Measurements from ENCODE around the gene SESN1.
"Not testable (repeated sequence)": the region's sequence is repeated elsewhere in the genome, so short reads cannot be mapped to it uniquely, and the experiment has no call there.

The SESN1 gene

DNA sequence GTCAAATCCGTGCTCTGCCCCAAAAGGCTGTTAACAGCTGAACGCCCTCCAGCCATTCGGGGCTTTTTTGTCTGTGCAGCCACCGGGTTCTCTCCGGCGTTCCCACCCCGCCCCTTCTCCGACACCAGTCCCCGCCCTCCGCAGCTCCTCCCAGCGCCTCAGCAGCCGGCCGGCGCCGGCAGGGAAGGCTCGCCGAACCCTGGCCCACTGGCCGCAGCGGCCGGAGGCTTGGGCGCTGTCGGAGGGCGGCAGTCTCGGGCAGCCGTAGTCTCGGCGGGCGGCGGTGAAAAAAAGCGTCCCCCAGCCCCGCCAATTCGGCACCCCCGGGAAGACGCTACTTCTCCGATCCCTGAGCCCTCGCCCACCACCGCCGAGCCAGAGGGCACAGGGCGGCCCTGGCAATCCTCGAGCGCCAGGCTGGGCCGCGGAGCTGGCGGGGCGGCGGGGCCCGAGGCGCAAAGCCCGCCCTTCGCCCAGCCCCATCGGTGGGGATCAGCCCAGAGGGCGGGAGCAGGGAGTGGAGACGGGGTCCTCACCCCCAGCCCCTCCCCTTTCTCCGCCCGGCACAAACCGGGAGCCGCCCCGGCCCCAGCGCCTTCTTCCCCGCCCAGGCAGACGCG lies at the start of gene SESN1:
Gene SESN1, minus strand, starts transcription at position 431 of the 620 bp plus-strand sequence. CDS start 773 bp downstream, outside the sequence.
- peak; percentile 86 for DNase-seq

DNA sequence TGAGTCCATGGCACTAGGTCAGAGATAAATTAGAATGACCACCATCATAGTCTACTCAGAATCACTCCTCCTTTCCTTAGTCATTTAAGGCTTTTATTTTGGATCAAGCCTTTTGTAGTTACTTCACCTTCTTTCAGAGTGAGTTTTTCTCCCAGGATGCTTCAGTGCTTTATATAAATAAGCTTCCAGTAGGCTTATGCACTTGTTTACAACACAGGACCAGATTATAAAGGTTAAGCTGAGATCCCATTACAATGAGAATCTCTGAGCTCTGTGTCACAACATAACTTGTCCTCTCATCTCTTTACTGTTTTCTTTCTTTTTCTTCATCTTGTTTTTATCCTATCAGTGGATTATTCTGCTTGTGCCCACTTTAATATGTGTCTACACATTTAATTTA lies 48.5 kb upstream of the SESN1 start:
- no peak for DNase-seq

DNA sequence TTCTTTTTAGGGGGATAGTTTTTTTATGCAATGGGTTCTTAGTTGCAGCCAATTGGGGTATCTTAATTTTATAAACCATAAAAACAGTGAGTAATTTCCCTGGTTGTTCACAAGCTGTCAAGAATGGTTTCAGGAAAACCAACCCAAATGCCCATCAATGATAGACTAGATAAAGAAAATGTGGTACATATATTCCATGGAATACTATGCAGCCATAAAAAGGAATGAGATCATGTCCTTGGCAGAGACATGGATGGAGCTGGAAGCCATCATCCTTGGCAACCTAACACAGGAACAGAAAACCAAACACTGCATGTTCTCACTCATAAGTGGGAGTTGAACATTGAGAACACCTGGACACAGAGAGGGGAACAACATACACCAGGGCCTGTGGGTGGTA lies 47.4 kb upstream of the SESN1 start:
- DNase-seq = not testable (repeated sequence)

DNA sequence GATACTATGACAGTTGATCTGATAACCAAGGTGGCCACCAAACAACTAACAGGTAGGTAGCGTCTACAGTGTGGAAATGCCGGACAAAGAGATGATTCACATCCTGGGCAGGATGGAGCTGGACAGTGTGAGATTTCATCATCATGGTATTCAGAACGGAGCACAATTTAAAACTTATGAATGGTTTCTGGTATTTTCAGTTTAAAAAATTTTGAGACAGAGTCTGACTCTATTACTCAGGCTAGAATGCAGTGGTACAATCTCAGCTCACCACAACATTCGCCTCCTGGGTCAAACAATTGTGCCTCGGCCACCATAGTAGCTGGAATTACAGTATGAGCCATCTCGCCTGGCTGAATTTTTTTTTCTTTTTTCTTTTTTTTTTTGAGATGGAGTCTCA lies 44.5 kb upstream of the SESN1 start:
- DNase-seq = no peak

DNA sequence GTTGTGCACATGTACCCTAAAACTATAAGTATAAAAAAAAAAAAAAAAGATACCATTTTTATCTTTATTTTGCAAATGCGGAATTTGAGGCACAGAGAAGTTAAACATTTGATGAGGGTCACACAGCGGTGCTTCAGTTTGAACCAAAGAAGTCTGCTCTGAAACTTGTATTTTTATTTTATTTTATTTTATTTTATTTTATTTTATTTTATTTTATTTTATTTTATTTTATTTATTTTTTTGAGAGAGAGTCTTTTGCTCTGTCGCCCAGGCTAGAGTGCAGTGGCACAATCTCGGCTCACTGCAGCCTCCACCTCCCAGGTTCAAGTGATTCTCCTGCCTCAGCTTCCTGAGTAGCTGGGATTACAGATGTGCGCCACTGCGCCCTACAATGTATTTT lies 41.9 kb upstream of the SESN1 start:
- not testable (repeated sequence) for DNase-seq

DNA sequence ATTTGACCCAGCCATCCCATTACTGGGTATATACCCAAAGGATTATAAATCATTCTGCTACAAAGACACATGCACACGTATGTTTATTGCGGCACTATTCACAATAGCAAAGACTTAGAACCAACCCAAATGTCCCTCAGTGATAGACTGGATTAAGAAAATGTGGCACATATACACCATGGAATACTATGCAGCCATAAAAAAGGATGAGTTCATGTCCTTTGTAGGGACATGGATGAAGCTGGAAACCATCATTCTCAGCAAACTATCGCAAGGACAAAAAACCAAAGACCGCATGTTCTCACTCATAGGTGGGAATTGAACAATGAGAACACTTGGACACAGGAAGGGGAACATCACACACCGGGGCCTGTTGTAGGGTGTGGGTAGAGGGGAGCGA lies 41.4 kb upstream of the SESN1 start:
- not testable (repeated sequence) for DNase-seq

DNA sequence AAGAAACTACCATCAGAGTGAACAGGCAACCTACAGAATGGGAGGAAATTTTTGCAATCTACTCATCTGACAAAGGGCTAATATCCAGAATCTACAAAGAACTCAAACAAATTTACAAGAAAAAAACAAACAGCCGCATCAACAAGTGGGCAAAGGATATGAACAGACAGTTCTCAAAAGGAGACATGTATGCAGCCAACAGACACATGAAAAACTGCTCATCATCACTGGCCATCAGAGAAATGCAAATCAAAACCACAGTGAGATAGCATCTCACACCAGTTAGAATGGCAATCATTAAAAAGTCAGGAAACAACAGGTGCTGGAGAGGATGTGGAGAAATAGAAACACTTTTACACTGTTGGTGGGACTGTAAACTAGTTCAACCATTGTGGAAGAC lies 41.0 kb upstream of the SESN1 start:
- DNase-seq = not testable (repeated sequence)

DNA sequence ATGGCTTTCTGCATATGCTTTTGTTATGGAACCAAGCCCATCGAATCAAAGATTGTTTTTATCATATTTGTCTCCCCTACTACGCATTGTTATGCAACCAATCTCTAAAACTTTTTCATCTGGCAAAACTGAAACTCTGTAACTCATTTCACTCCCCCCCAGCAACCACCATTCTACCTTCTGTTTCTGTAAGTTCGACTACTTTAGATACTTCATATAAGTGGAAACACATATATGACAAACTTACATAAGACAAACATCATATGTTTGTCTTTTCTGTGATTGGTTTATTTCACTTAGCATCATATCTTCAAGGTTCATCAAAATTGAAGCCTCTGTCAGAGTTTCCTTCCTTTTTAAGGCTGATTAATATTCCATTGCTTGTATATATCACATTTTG lies 35.4 kb upstream of the SESN1 start:
- DNase-seq = no peak

DNA sequence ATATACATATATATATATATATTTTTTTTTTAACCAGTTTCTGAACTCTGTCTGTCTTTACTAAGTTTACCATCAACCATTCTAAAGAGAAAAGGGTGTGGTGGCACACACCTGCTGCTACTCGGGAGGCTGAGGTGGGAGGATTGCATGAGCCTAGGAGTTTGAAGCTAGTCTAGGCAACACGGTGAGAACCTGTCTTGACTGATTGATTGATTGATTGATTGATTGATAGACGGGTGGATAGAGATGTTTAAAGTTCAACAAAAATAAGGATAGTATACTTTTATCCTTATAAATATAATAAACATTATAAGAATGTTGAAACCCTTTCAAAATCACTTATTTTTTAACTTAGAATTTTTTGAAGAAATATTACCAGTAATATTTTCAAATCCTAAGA lies 30.9 kb upstream of the SESN1 start:
- DNase-seq = no peak

DNA sequence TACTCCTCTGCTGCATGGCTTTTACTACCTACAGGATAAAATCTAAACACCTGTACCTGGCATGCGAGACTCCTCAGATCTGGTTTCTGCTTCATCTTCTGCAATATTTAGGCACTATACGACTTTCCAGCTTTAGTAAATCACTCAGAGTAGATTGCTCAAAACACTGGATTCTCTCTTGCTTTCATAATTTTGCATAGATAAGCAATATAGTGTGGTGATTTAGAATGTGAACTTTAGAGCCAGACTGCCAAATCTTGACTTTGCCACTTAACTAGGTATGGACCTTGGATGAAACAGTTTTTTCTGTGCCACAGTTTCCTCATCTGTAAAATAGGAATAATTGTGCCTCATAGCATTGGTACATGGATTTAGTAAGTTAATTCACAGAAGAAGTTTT lies 29.6 kb upstream of the SESN1 start:
- DNase-seq = no peak

DNA sequence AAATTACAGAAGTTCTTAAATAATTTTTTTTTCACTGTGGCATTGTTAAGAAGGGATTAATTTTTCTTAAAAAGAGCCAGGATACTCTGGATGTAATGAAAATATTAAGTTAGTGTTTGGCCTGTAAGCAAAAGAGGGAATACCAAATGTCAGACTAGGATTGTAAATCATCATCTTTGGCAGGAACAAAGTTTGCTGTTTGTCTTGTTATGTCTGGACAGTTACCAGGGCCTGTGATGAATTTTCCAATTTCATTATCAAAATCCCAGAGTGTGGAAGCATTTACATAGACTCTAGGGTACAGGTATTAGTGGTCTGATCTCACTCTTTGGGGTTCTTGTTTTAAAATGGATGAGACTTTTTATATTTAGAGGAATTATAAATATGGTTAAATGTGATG lies 26.8 kb upstream of the SESN1 start:
- no peak for DNase-seq

DNA sequence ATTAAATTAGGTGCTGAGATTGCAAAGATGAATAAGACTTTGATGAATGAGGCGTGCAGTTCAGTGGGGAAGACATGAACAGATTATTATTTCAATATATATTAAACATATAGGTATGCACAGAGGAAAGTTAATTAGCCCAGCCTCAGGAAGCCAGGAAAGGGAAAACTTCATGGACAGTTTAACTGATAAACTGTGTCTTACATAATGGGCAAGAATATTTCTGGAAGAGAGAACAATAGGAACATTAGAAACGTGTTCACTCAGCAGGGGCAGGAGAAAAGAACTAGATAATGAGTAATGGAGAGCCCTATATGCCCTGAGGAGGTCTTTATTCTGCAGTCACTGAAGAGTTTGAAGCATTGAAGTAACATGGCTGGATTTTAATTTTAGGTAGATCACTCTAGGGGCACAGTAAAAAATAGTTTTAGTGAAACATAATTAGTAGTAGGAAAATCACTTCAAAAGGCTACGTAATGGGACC lies 24.3 kb upstream of the SESN1 start:
- no peak for DNase-seq

DNA sequence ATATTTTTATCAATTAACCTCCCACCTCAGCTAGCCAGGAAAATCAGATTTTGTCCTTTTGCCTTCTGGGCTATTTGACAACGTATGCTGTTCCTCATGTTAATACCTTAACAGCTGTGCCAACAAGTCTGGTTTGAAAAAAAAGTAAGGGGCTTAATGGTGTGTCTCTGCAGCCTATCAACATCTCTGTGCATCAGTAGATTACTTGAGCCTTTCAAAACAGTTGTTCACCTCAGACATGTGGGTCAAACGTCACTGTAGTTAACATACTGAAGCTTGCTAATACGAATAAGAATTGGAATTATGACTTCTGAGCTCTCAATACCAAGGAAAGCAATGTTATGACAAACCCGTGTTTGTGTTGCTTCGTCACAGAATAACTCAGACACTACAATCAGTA lies 23.7 kb upstream of the SESN1 start:
- no peak for DNase-seq

DNA sequence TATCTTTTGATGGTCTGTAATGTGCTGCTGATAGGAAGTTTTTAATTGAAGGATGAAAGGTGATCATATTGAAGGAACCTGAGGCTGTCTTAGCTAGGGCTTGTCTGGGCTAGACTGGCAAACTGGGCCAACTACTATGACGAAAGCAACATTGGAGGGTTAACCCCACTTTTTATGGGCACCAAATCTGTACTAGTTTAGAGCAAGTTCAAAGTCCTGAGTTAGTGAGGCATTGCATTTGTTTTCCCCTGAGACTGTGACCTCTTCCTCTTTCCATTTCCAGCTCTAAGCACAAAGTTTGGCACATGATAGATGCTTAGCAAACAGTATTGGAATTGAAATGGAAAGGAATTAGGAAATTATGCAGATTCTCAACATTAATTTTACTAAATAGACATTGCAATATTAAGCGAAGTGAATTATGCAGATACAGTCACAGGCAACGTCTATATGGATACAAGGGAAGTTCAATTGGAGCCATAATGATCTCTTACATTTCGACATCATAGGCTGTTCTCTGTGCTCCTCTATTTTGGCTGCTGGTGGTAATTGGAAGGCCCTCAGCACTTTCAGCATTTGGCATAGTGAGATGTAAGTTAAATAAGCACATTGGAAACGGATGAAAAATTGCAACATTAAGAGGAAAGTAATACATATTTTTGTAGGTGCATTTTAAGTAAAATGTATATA lies 22.8 kb upstream of the SESN1 start:
- DNase-seq = no peak

DNA sequence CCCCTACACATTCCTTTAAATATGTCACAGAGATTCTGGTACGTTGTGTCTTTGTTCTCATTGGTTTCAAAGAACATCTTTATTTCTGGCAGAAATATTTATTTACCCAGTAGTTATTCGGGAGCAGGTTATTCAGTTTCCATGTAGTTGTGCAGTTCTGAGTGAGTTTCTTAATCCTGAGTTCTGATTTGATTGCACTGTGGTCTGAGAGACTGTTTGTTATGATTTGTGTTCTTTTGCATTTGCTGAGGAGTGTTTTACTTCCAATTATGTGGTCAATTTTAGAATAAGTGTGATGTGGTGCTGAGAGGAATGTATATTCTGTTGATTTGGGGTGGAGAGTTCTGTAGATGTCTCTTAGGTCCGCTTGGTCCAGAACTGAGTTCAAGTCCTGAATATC lies 18.0 kb upstream of the SESN1 start:
- not testable (repeated sequence) for DNase-seq

DNA sequence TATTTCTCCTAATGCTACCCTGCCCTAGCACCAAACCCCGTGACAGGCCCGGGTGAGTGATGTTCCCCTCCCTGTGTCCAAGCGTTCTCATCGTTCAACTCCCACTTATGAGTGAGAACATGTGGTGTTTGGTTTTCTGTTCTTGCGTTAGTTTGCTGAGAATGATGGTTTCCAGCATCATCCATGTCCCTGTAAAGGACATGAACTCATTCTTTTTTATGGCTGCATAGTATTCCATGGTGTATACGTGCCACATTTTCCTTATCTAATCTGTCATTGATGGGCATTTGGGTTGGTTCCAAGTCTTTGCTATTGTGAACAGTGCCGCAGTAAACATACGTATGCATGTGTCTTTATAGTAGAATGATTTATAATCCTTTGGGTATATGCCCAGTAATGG lies 15.0 kb upstream of the SESN1 start:
- not testable (repeated sequence) for DNase-seq

DNA sequence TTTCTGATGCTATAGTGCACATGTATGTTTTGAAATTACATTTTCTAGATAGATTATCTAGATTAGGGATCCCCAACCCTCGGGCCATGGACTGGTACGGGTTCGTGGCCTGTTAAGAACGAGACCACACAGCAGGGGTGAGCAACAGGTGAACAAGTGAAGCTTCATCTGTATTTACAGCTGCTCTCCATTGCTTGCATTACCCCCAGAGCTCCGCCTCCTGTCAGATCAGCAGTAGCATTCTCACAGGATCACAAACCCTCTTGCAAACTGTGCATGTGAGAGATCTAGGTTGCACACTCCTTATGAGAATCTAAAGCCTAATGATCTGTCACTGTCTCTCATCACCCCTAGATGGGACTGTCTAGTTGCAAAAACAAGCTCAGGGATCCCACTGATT lies 11.0 kb upstream of the SESN1 start:
- peak; percentile 49 for DNase-seq

DNA sequence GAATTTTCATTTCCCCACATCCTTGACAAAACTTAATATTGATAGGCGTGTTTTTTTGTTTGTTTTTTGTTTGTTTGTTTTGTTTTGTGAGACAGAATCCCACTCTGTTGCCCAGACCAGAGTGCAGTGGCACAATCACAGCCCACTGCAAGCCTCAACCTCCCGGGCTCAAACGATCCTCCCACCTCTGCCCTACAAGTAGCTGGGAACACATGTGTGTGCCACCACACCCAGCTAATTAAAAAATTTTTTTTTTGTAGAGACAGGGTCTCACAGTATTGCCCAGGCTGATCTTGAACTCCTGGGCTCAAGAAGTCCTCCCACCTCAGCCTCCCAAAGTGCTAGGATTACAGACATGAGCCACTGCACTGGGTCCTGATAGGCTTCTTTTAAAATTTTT lies 9.9 kb upstream of the SESN1 start:
- no peak for DNase-seq

DNA sequence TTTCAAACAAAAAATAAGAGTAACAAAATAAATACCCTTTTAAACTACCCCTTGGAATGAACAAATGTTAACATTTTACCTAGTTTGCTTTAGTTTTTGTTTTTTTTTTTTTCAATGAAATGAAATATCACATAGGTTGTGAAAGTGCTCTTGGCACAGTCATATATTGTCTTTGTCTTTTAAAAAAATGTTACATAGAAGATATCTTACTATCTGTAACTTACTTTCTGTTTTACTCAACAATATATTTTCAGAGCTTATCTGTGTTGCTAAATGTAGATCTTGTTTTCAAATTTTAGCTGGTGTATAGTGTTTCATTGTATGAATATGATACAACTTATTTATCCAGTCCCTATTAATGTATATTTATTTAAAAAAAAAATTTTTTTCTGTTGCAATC lies 9.3 kb upstream of the SESN1 start:
- no peak for DNase-seq

DNA sequence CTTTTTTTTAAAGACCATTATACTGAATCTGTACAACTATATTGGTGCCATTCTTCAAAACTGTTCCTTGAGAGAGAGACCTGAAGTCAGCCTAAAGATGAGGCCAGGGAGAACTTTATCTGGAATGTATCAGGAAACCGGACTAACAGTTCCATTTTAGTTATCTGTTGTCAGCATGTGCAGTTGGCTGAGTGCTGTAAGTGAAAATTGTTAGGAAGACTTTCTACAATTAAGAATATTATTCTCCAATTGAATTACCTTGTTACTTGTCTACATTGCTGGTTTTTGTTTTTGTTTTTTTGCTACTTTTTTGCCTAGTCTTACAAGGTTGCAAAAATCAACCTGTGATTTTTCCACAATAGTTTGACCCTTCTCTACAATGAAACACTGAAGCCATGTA lies 8.1 kb upstream of the SESN1 start:
- DNase-seq = peak; percentile 75

DNA sequence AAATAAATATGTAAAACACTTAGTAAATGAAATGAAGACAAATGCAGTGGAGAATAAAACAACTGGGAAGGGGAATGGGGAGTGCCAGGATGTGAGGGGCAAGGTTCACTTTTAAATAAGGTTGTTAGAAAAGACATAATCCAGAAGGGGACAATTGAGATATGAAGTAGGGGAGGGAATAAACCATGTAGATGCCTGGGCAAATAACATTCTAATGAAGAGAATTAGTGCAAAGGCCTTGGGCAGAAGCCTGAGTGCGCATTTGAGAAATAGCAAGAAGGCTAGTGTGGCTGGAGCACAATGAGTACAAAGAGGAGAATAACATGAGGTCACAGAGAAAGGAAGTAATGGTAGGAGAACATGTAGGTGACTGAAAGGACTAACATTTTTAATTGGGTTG lies 3.0 kb upstream of the SESN1 start:
- no peak for DNase-seq

DNA sequence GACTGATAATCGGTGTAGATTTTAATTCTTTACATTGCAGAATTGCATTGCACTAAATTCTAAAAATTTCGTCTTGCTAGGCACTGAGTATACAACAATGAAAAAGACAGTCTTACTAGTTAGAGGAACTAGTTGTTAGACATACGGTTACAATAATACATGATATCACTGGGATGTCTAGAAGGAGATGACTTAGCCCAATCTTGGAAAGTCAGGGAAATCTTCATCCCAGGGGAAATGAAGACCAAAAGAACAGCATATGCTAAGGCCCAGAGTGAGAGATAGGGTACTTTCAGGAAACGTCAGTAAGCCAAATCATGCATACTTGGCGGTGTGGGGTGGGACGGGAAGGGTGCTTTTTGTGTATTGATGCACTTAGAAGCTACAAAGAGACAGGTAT lies 1.6 kb upstream of the SESN1 start:
- DNase-seq = no peak

DNA sequence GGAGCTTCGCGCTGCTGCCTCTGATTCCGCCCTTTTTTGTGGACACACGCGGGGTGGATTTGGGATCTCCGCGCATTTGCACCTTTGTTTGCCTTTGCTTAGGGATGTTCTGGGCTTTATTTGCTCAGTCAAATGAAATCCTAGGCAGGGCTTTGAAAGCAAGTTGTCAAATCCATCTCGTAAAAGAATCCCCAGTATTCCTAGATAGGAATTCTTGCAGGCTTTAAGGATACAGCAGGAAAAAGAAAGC lies 1.1 kb upstream of the SESN1 start:
- DNase-seq = no peak

DNA sequence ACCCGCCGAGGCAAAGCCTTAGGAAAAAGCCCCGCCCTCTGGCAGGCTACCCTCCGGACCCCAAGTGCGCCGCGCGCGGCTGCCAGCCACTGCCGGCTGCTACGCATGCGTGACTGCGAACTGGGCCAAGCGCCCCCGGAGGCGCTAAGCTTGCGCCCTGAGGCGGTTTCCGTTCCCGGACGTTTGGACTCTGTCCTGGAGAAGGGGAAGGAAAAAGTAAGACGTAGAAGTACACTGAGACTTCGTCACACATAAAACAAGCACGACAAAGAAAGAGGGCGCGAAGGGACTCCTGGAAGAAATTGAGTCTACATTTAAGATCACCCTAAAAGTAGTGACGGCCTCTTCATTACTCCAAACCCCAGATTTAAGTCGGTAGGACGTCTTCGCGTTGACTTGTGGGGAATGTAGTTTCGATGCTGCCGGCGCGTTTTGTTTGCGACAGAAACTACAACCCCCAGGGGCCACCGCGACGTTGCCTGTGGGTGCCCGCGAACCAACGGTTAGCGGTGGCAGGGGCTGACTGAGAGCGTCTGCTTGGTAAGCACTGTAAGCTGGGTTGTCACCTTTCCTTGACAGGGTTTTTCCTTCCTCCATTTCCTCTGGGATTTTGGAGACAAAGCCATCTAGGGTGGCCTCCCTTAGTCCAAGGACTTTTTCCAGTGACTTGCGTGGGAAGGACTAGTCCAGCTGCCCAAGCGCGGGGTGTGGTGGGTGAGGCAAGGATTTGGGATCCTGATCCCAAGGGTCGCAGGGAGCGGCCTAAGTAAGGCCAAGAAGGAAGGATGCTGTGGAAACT lies 589 bp upstream of the SESN1 start, which contains the start of gene CEP57L1:
Gene CEP57L1, plus strand, starts transcription at position 472 of the 799 bp plus-strand sequence. CDS start 49,715 bp downstream, outside the sequence.
- peak; percentile 97 for DNase-seq
